IPS DF 6.9 (cell line): ENCODE results near the gene KMT2C.
"Not testable (repeated sequence)": the region's sequence is repeated elsewhere in the genome, so short reads cannot be mapped to it uniquely, and the experiment has no call there.

Experiments
- DNase-seq: peaks from one replicate; pipeline ENCODE4 v3.0.0-alpha.2; 2013; ENCODE audit warnings: low read depth, low spot score
- H3K27ac ChIP-seq: one replicate; pipeline ENCODE4 v1.5.1; 2013; ENCODE audit warnings: low read length, control low read depth
- H3K27me3 ChIP-seq: 2 replicates; pipeline ENCODE4 v1.6.1; 2013; ENCODE audit warnings: mild to moderate bottlenecking, low read length; ENCODE audit not compliant: control insufficient read depth, insufficient read depth
- H3K36me3 ChIP-seq: 2 replicates; pipeline ENCODE4 v1.6.1; 2013; ENCODE audit warnings: low read length; ENCODE audit not compliant: control insufficient read depth, insufficient read depth
- H3K4me1 ChIP-seq: 2 replicates; pipeline ENCODE4 v1.6.1; 2013; ENCODE audit warnings: low read length; ENCODE audit not compliant: control insufficient read depth, insufficient read depth
- H3K4me3 ChIP-seq: 2 replicates; pipeline ENCODE4 v1.5.1; 2013; ENCODE audit warnings: mild to moderate bottlenecking, low read length
- H3K9me3 ChIP-seq: 2 replicates; pipeline ENCODE4 v1.6.1; 2013; ENCODE audit warnings: low read length, inconsistent platforms; ENCODE audit not compliant: control insufficient read depth, insufficient read depth
- WGBS: extraction: QIAGEN DNeasy Blood & Tissue Kit; methylation state at CpG from one replicate; pipeline ENCODE4 v1.1.7; 2013; ENCODE audit warnings: mixed read lengths, missing lambda C conversion rate; ENCODE audit not compliant: insufficient read length, insufficient coverage; 5-methylcytosine and 5-hydroxymethylcytosine counted together

KMT2C gene

GRCh38 chr7:152262146-152262545 is 173.7 kb downstream of the KMT2C start:
- not testable (repeated sequence) for H3K36me3 ChIP-seq, H3K27ac ChIP-seq, H3K4me3 ChIP-seq, H3K27me3 ChIP-seq, H3K9me3 ChIP-seq, H3K4me1 ChIP-seq, DNase-seq
- WGBS: no CpG with 5 or more reads among the region's 8 CpGs

GRCh38 chr7:152259645-152260044 is 176.2 kb downstream of the KMT2C start:
- H3K36me3 ChIP-seq, H3K4me1 ChIP-seq, H3K27ac ChIP-seq, DNase-seq, H3K9me3 ChIP-seq, H3K4me3 ChIP-seq, H3K27me3 ChIP-seq: not testable (repeated sequence)

DNA sequence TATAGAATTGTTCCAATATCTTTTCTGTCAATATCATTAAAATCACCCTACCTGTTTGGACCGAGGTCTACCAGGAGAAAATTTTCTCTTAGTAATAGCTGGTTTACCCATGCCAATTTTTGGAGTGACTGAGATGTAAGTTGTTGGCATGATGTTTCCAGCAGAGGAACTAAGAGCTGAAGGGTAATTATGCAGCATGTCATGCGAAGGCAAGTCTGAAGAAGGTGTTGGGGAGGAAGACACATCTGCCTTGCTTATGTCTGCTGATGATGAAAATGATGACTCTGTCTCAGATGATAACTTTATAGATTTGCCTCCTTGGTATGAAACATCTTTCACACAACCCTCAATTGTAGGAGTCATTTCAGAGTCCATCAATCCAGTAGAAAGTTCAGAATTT is 188.0 kb downstream of the KMT2C start:
- H3K27me3 ChIP-seq, H3K4me1 ChIP-seq, H3K9me3 ChIP-seq, H3K27ac ChIP-seq, H3K36me3 ChIP-seq, DNase-seq, H3K4me3 ChIP-seq: not testable (repeated sequence)
- no CpG with 5 or more reads among the region's 2 CpGs for WGBS

- not testable (repeated sequence) for H3K4me3 ChIP-seq, H3K27me3 ChIP-seq, H3K4me1 ChIP-seq, H3K36me3 ChIP-seq, H3K9me3 ChIP-seq, DNase-seq, H3K27ac ChIP-seq
- no CpG with 5 or more reads among the region's 2 CpGs for WGBS
These were observed 190.4 kb downstream of the KMT2C start for GRCh38 chr7:152245417-152245816.

GRCh38 chr7:152243464-152243863 is 192.3 kb downstream of the KMT2C start:
- no CpG with 5 or more reads among the region's 11 CpGs for WGBS
- H3K4me3 ChIP-seq, H3K4me1 ChIP-seq, H3K36me3 ChIP-seq, DNase-seq, H3K27me3 ChIP-seq, H3K27ac ChIP-seq, H3K9me3 ChIP-seq: not testable (repeated sequence)

GRCh38 chr7:152241301-152241700 is 194.5 kb downstream of the KMT2C start:
- not testable (repeated sequence) for DNase-seq, H3K36me3 ChIP-seq, H3K27ac ChIP-seq, H3K4me3 ChIP-seq, H3K4me1 ChIP-seq, H3K9me3 ChIP-seq, H3K27me3 ChIP-seq
- WGBS: no CpG with 5 or more reads among the region's 8 CpGs

GRCh38 chr7:152236306-152236705 is 199.5 kb downstream of the KMT2C start:
- H3K36me3 ChIP-seq, H3K4me3 ChIP-seq, H3K4me1 ChIP-seq, H3K27me3 ChIP-seq, DNase-seq, H3K27ac ChIP-seq, H3K9me3 ChIP-seq: not testable (repeated sequence)
- no CpG with 5 or more reads among the region's 5 CpGs for WGBS

- H3K27me3 ChIP-seq, H3K36me3 ChIP-seq, H3K9me3 ChIP-seq, H3K27ac ChIP-seq, DNase-seq, H3K4me3 ChIP-seq, H3K4me1 ChIP-seq: not testable (repeated sequence)
- no CpG with 5 or more reads among the region's 5 CpGs for WGBS
These were observed 201.4 kb downstream of the KMT2C start for GRCh38 chr7:152234421-152234820.

DNA sequence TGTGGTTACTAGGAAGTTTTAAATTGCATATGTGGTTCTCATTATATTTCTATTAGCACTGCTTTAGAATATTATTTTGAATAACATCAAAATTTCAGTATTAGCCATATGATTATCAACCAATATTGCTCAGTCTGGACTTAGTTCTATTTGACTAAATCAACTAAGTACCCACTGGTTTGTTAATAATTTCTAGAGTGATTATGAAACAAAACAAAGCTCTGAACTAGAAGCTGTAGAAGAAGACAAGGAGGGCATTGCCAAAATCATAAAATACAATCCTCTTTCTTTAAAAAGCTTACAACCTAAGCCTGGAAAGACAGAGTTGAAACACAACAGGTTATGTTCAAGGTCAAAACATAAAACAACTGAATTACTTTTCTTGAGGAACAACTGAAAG is 204.7 kb downstream of the KMT2C start:
- Histone ChIP-seq H3K27ac (no peak overlapping the region), H3K27me3 (no peaks in the 10 kb centered on the region), H3K4me3 (no peak overlapping the region), H3K4me1 (no peaks in the 10 kb centered on the region), H3K9me3 (no peaks in the 10 kb centered on the region), H3K36me3 (no peaks in the 10 kb centered on the region)
- DNase-seq: no peak

- not testable (repeated sequence) for H3K9me3 ChIP-seq, H3K4me1 ChIP-seq, H3K27ac ChIP-seq, H3K36me3 ChIP-seq, H3K4me3 ChIP-seq, DNase-seq, H3K27me3 ChIP-seq
- no CpG with 5 or more reads among the region's 5 CpGs for WGBS
These were observed 216.2 kb downstream of the KMT2C start for GRCh38 chr7:152219556-152219955.

- WGBS: no CpG with 5 or more reads among the region's 7 CpGs
These were observed 227.0 kb downstream of the KMT2C start for GRCh38 chr7:152208766-152209165.

DNA sequence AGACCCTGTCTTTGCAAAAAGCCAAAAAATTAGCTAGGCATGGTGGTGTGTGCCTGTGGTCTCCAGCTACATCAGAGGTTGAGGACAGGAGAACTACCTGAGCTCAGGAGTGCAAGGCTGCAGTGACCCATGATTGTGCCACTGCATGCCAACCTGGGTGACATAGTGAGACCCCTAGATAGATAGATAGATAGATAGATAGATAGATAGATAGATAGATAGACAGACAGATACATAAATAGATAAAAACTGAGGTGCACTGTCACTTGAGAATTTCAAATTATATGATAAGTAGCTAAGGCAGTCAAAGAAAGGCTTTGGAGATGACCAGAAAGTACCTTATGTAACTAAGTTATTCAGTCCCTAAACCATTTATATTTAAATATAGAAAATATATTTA is 231.4 kb downstream of the KMT2C start:
- not testable (repeated sequence) for H3K9me3 ChIP-seq, H3K4me3 ChIP-seq, H3K27ac ChIP-seq, H3K27me3 ChIP-seq, H3K4me1 ChIP-seq, H3K36me3 ChIP-seq, DNase-seq

More at GRCh38 chr7:152208766-152209165, 227.0 kb downstream of the KMT2C start:
- not testable (repeated sequence) for H3K27ac ChIP-seq, H3K9me3 ChIP-seq, H3K4me1 ChIP-seq, H3K27me3 ChIP-seq, H3K36me3 ChIP-seq, H3K4me3 ChIP-seq, DNase-seq
